H9 (cell line): Measurements from ENCODE around the gene C10orf71. TPM values are rescaled to one million over a fixed set of nuclear protein-coding genes. Genes with fewer than 3 reads are reported as not detected.

ENCODE experiments used
- DNase-seq: peaks from one replicate; pipeline ENCODE4 v3.0.0-alpha.2; 2017
- H2AFZ ChIP-seq: one replicate; pipeline ENCODE4 v1.6.1; 2013; ENCODE audit warnings: mild to moderate bottlenecking, low read length, control low read depth, moderate library complexity
- H2AK5ac ChIP-seq: 2 replicates; pipeline ENCODE4 v1.6.1; 2013; ENCODE audit warnings: low read length, control low read depth, mixed read lengths; ENCODE audit not compliant: insufficient read length
- H2BK120ac ChIP-seq: one replicate; pipeline ENCODE4 v1.6.1; 2013; ENCODE audit warnings: low read depth, mild to moderate bottlenecking, low read length, control low read depth, inconsistent platforms; ENCODE audit not compliant: poor library complexity, severe bottlenecking
- H2BK12ac ChIP-seq: 2 replicates; pipeline ENCODE4 v1.6.1; 2013; ENCODE audit warnings: low read length, control low read depth, mixed read lengths, low read depth; ENCODE audit not compliant: insufficient read length
- H2BK15ac ChIP-seq: 2 replicates; pipeline ENCODE4 v1.6.1; 2013; ENCODE audit warnings: low read depth, low read length, control low read depth
- H2BK20ac ChIP-seq: one replicate; pipeline ENCODE4 v1.6.1; 2013; ENCODE audit warnings: low read depth, mild to moderate bottlenecking, low read length, control low read depth, inconsistent platforms; ENCODE audit not compliant: poor library complexity, severe bottlenecking
- H2BK5ac ChIP-seq: 2 replicates; pipeline ENCODE4 v1.6.1; 2013; ENCODE audit warnings: low read length, control low read depth, mixed read lengths; ENCODE audit not compliant: insufficient read length
- H3K14ac ChIP-seq: 2 replicates; pipeline ENCODE4 v1.6.1; 2013; ENCODE audit warnings: low read length, control low read depth; ENCODE audit not compliant: insufficient read depth
- H3K18ac ChIP-seq: 2 replicates; pipeline ENCODE4 v1.6.1; 2013; ENCODE audit warnings: low read depth, mild to moderate bottlenecking, mixed read lengths, low read length, control low read depth; ENCODE audit not compliant: insufficient read length
- H3K23ac ChIP-seq: 2 replicates; pipeline ENCODE4 v1.6.1; 2013; ENCODE audit warnings: low read length, control low read depth, mixed read lengths, low read depth; ENCODE audit not compliant: insufficient read length
- H3K23me2 ChIP-seq: 2 replicates; pipeline ENCODE4 v1.6.1; 2013; ENCODE audit warnings: low read depth, mild to moderate bottlenecking, mixed read lengths, low read length, control low read depth; ENCODE audit not compliant: insufficient read length, poor library complexity, severe bottlenecking
- H3K27ac ChIP-seq: 2 replicates; pipeline ENCODE4 v1.5.1; 2013; ENCODE audit warnings: low read length, control low read depth, mixed read lengths, low read depth; ENCODE audit not compliant: insufficient read length
- H3K27me3 ChIP-seq: 2 replicates; pipeline ENCODE4 v1.6.1; 2013; ENCODE audit warnings: low read length, control low read depth, inconsistent platforms; ENCODE audit not compliant: insufficient read depth
- H3K4ac ChIP-seq: 2 replicates; pipeline ENCODE4 v1.6.1; 2013; ENCODE audit warnings: low read depth, mild to moderate bottlenecking, control low read depth, inconsistent platforms, low read length, moderate library complexity
- H3K4me1 ChIP-seq: 2 replicates; pipeline ENCODE4 v1.6.1; 2013; ENCODE audit warnings: low read length, control low read depth, inconsistent platforms; ENCODE audit not compliant: insufficient read depth
- H3K4me2 ChIP-seq: 2 replicates; pipeline ENCODE4 v1.6.1; 2013; ENCODE audit warnings: low read length, control low read depth, mixed read lengths; ENCODE audit not compliant: insufficient read length, insufficient read depth
- H3K56ac ChIP-seq: 2 replicates; pipeline ENCODE4 v1.6.1; 2013; ENCODE audit warnings: low read depth, mild to moderate bottlenecking, mixed read lengths, low read length, control low read depth; ENCODE audit not compliant: insufficient read length
- H3K79me1 ChIP-seq: 2 replicates; pipeline ENCODE4 v1.6.1; 2013; ENCODE audit warnings: low read depth, mild to moderate bottlenecking, moderate library complexity, low read length, control low read depth, inconsistent platforms; ENCODE audit not compliant: insufficient read depth, poor library complexity, severe bottlenecking
- H3K79me2 ChIP-seq: 2 replicates; pipeline ENCODE4 v1.6.1; 2013; ENCODE audit warnings: low read length, control low read depth, inconsistent platforms; ENCODE audit not compliant: insufficient read depth
- H3K9ac ChIP-seq: 2 replicates; pipeline ENCODE4 v1.6.1; 2013; ENCODE audit warnings: low read length, control low read depth, mixed read lengths; ENCODE audit not compliant: insufficient read length; ENCODE audit errors: extremely low read depth
- H3K9me3 ChIP-seq: one replicate; pipeline ENCODE4 v1.6.1; 2013; ENCODE audit warnings: low read depth, low read length, inconsistent platforms; ENCODE audit not compliant: control insufficient read depth
- H3T11ph ChIP-seq: one replicate; pipeline ENCODE4 v1.6.1; 2013; ENCODE audit warnings: mild to moderate bottlenecking, low read length, control low read depth, inconsistent platforms
- H4K20me1 ChIP-seq: one replicate; pipeline ENCODE4 v1.6.1; 2013; ENCODE audit not compliant: control insufficient read depth, insufficient read length, insufficient read depth
- H4K5ac ChIP-seq: 2 replicates; pipeline ENCODE4 v1.6.1; 2013; ENCODE audit warnings: low read depth, mild to moderate bottlenecking, mixed read lengths, low read length, control low read depth; ENCODE audit not compliant: insufficient read length
- H4K8ac ChIP-seq: replicated peaks from 2 replicates; pipeline ENCODE4 v1.6.1; 2013; ENCODE audit warnings: low read length, control low read depth, mixed read lengths, low read depth; ENCODE audit not compliant: insufficient read length
- H4K91ac ChIP-seq: 2 replicates; pipeline ENCODE4 v1.6.1; 2013; ENCODE audit warnings: low read depth, mild to moderate bottlenecking, moderate library complexity, mixed read lengths, low read length, control low read depth; ENCODE audit not compliant: insufficient read length
- H3K27ac Mint-ChIP-seq, 3 experiments: 2 replicates in 2 of 3; 3 replicates in 1 of 3; pipeline ENCODE4 v1.8.0; 2020 to 2021; ENCODE audit warnings: mixed read lengths in 3 of 3, mild to moderate bottlenecking in 1 of 3, moderate library complexity in 1 of 3
- H3K27me3 Mint-ChIP-seq: 2 replicates; pipeline ENCODE4 v1.8.0; 2021; ENCODE audit warnings: low read depth, mild to moderate bottlenecking, moderate library complexity, mixed read lengths
- H3K36me3 Mint-ChIP-seq, 3 experiments: 2 replicates in 2 of 3; 3 replicates in 1 of 3; pipeline ENCODE4 v1.8.0; 2020 to 2021; ENCODE audit warnings: low read depth in 3 of 3, mixed read lengths in 3 of 3; ENCODE audit not compliant: insufficient read depth in 1 of 3
- H3K4me1 Mint-ChIP-seq, 2 experiments: 2 replicates each; pipeline ENCODE4 v1.8.0; 2020; ENCODE audit warnings: mixed read lengths in 2 of 2
- H3K4me3 Mint-ChIP-seq, 2 experiments: 2 replicates in 1 of 2; 3 replicates in 1 of 2; pipeline ENCODE4 v1.8.0; 2020 to 2021; ENCODE audit warnings: mild to moderate bottlenecking in 2 of 2, mixed read lengths in 2 of 2, moderate library complexity in 1 of 2
- H3K9me3 Mint-ChIP-seq, 2 experiments: 2 replicates in 1 of 2; 3 replicates in 1 of 2; pipeline ENCODE4 v1.8.0; 2020; ENCODE audit warnings: mild to moderate bottlenecking in 2 of 2, mixed read lengths in 2 of 2, moderate library complexity in 1 of 2
- CTCF ChIP-seq: fragments of 200-600 bp; sonication (generic); conservative IDR thresholded peaks from 3 replicates; pipeline ENCODE4 v1.8.0; 2021; ENCODE audit warnings: antibody characterized with exemption, mild to moderate bottlenecking
- WGBS: extraction: QIAGEN DNeasy Blood & Tissue Kit; methylation state at CpG from one replicate; pipeline ENCODE4 v1.1.7; 2013; ENCODE audit warnings: missing lambda C conversion rate, low lambda C conversion rate, mixed read lengths; ENCODE audit not compliant: insufficient read length; ENCODE audit errors: extremely low coverage; 5-methylcytosine and 5-hydroxymethylcytosine counted together
- total RNA-seq: library from RNA; stranded (reverse); gene quantifications from 2 replicates; pipeline ENCODE4 v1.2.1, GENCODE V29; 2021

C10orf71 gene
- total RNA-seq, 1 experiment from 2014 or later: not detected

DNA sequence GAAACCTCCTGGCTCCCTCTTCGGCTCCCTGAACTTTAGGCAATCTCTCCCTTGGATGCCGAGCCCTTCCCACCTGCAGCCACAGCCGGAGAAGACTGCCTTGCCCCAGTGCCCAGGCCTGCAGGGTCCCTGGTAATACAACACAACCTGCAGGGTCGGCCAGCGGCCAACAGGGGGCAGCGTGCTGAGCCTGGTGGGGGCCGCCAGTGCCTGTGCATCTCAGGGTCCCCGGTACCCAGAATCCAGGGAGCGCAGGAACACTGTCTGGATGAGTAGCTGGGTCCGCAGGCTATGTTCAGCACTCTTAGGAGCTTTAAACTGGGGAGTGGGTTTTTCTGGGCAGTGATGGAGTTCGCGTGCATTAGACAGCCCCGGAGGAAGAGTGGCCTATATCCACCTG lies 17.5 kb upstream of the C10orf71 start:
- no peak overlapping the region for H3K14ac ChIP-seq
- H4K20me1 ChIP-seq: no peaks in the 10 kb centered on the region
- H3K4me2 ChIP-seq: no peak overlapping the region
- WGBS: no CpG with 5 or more reads among the region's 13 CpGs
- H3K56ac ChIP-seq: no peak overlapping the region
- H2BK15ac ChIP-seq: no peak overlapping the region
- no peaks in the 10 kb centered on the region for H3K9me3 Mint-ChIP-seq
- no peak overlapping the region for H2BK5ac ChIP-seq
- peaks cover 0 to 10% of the 10 kb centered on the region in 2 experiments; a peak in 1 of 4 replicates for H3K4me1 Mint-ChIP-seq
- H3K79me1 ChIP-seq: no peaks in the 10 kb centered on the region
- no peak overlapping the region for H3K23ac ChIP-seq
- no peak overlapping the region for H3K27ac ChIP-seq
- H4K5ac ChIP-seq: no peak overlapping the region
- no peaks in the 10 kb centered on the region for H3K27me3 ChIP-seq
- H4K8ac ChIP-seq: no peak overlapping the region
- no peak overlapping the region for H4K91ac ChIP-seq
- no peaks in the 10 kb centered on the region for H3K23me2 ChIP-seq
- H3K4me1 ChIP-seq: no peaks in the 10 kb centered on the region
- H2BK120ac ChIP-seq: no peak overlapping the region
- H3K27me3 Mint-ChIP-seq: peaks cover 2% of the 10 kb centered on the region
- no peak overlapping the region for H3K4ac ChIP-seq
- no peak overlapping the region for H3K4me3 Mint-ChIP-seq
- no peak overlapping the region for H3T11ph ChIP-seq
- no peak overlapping the region for H2AK5ac ChIP-seq
- H2BK12ac ChIP-seq: no peak overlapping the region
- H3K79me2 ChIP-seq: no peaks in the 10 kb centered on the region
- peak; percentile 92 for TF ChIP-seq CTCF
- no peaks in the 10 kb centered on the region for H3K36me3 Mint-ChIP-seq
- H3K18ac ChIP-seq: no peak overlapping the region
- H3K27ac Mint-ChIP-seq: no peak overlapping the region; a peak in 1 of 7 replicates
- H3K9ac ChIP-seq: no peak overlapping the region
- H2AFZ ChIP-seq: no peak overlapping the region
- peak; percentile 76 for DNase-seq
- H3K9me3 ChIP-seq: no peaks in the 10 kb centered on the region
- no peak overlapping the region for H2BK20ac ChIP-seq
